SK-N-SH treated with all-trans-retinoic acid at 6 μM for 48 hours (cell line): ENCODE data around the gene MAPRE2.

Source experiments
- PATZ1 ChIP-seq: fragments of 250-450 bp; sonication (Bioruptor Pico); IDR thresholded peaks from 2 replicates; pipeline ENCODE4 v1.8.0; 2020; ENCODE audit warnings: mild to moderate bottlenecking, moderate library complexity, borderline replicate concordance
- TCF4 ChIP-seq: fragments of 250-450 bp; sonication (Bioruptor Pico); IDR thresholded peaks from 2 replicates; pipeline ENCODE4 v1.8.0; 2021; ENCODE audit warnings: mild to moderate bottlenecking, moderate library complexity, borderline replicate concordance

DNA sequence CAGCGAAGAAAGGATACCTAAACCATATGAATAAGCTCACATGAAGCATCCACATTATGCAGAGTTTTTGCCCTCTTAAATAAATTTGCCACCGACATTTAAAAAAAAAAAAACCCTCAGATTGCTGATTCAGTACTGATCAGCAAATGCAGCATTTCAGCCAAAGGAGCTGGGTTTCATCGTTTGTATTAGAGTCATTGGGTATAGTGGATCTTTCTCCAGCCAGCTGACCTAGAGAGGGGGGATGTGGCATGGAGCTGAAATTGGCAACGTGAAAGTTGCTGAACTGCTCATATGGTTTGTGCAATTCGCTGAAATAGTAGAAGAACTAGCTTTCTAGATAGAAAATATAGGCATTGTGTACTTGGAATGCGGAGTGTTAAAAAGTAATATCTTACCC, 126.1 kb downstream of the MAPRE2 start:
- TF ChIP-seq PATZ1 (CRISPR knock-in tag) (no peak), TCF4 (CRISPR knock-in tag) (no peak)
